Endothelial cell of umbilical vein (primary cell): ENCODE results near the gene FBXL13. TPM values are rescaled to one million over a fixed set of nuclear protein-coding genes. Genes with fewer than 3 reads are reported as not detected.

Experiments
- BruUV-seq: library from RNA; stranded (reverse); fragments of 400-500 nt; replicated peaks from 2 replicates; lab custom pipeline; 2021; lab: Mats Ljungman, UMichigan
- CTCF ChIA-PET: fragments of 300-600, 350-600 bp; sonication (Branson Sonifier 250); formaldehyde crosslinking; loops from one replicate; lab custom pipeline; 2021; ENCODE audit warnings: antibody characterized with exemption, inconsistent platforms; lab: Charles Lee
- POLR2A ChIA-PET: fragments of 300-600, 350-600 bp; sonication (Branson Sonifier 250); formaldehyde crosslinking; loops from one replicate; lab custom pipeline; 2021; ENCODE audit warnings: antibody characterized with exemption, inconsistent platforms; lab: Charles Lee
- DNase-seq: peaks from one replicate; pipeline ENCODE4 v3.0.0-alpha.2; 2011; ENCODE audit warnings: low read depth, low spot score
- FAIRE-seq: peaks from 2 replicates; lab custom pipeline; 2011; peaks lifted over from hg19 to GRCh38; lab: Jason Lieb, UNC
- H2AFZ ChIP-seq: 2 replicates; pipeline ENCODE4 v1.6.0; 2012; ENCODE audit warnings: low read depth, low read length, control low read depth, inconsistent platforms
- H3K27ac ChIP-seq: 2 replicates; pipeline ENCODE4 v1.5.1; 2011; ENCODE audit warnings: low read depth, mild to moderate bottlenecking, control low read depth, low read length, moderate library complexity; ENCODE audit not compliant: insufficient read depth
- H3K27me3 ChIP-seq, 2 experiments: 2 replicates each; pipeline versions ENCODE4 v1.6.0 to v1.6.1; 2011; ENCODE audit warnings: low read length in 2 of 2, mixed read lengths in 1 of 2; ENCODE audit not compliant: control insufficient read depth in 2 of 2, insufficient read depth in 2 of 2
- H3K36me3 ChIP-seq, 2 experiments: 2 replicates in 1 of 2; 3 replicates in 1 of 2; pipeline ENCODE4 v1.5.1; 2011; ENCODE audit warnings: low read length in 2 of 2, mild to moderate bottlenecking in 1 of 2, moderate library complexity in 1 of 2; ENCODE audit not compliant: control insufficient read depth in 2 of 2, insufficient read depth in 2 of 2; ENCODE audit errors: extremely low read depth in 1 of 2
- H3K4me1 ChIP-seq: 3 replicates; pipeline ENCODE4 v1.5.1; 2011; ENCODE audit warnings: mild to moderate bottlenecking, low read length; ENCODE audit not compliant: control insufficient read depth, insufficient read depth; ENCODE audit errors: extremely low read depth
- H3K4me2 ChIP-seq: 2 replicates; pipeline ENCODE4 v1.6.1; 2011; ENCODE audit warnings: low read length, control low read depth, mixed read lengths; ENCODE audit not compliant: insufficient read depth
- H3K4me3 ChIP-seq, 3 experiments: fragments of 200-600 bp in 1 of 3; sonication (generic), shearing (Covaris generic) in 1 of 3; replicated peaks in 1 of 3; 2 replicates each; pipeline ENCODE4 v1.5.1; 2011 to 2016; ENCODE audit warnings: control low read depth in 3 of 3, low read length in 3 of 3, mild to moderate bottlenecking in 2 of 3, inconsistent platforms in 1 of 3, low read depth in 1 of 3, moderate library complexity in 1 of 3; ENCODE audit not compliant: insufficient read depth in 1 of 3
- H3K79me2 ChIP-seq: 2 replicates; pipeline ENCODE4 v1.6.0; 2012; ENCODE audit warnings: low read length, inconsistent platforms; ENCODE audit not compliant: control insufficient read depth, insufficient read depth
- H3K9ac ChIP-seq: replicated peaks from 2 replicates; pipeline ENCODE3; 2011; ENCODE audit warnings: low read length, control low read depth; ENCODE audit not compliant: insufficient read depth; ENCODE audit errors: extremely low read depth
- H3K9me1 ChIP-seq: replicated peaks from 3 replicates; pipeline ENCODE4 v1.6.0; 2011; ENCODE audit warnings: mild to moderate bottlenecking, low read length; ENCODE audit not compliant: control insufficient read depth, insufficient read depth; ENCODE audit errors: extremely low read depth
- H3K9me3 ChIP-seq: replicated peaks from 2 replicates; pipeline ENCODE4 v1.5.1; 2012; ENCODE audit warnings: low read length, inconsistent platforms; ENCODE audit not compliant: control insufficient read depth, insufficient read depth
- H4K20me1 ChIP-seq: replicated peaks from 2 replicates; pipeline ENCODE3; 2011; ENCODE audit warnings: mild to moderate bottlenecking, low read length; ENCODE audit not compliant: control insufficient read depth, insufficient read depth; ENCODE audit errors: extremely low read depth
- EZH2 ChIP-seq: IDR thresholded peaks from 2 replicates; pipeline ENCODE4 v1.6.1; 2012; ENCODE audit warnings: borderline replicate concordance, low read depth, mild to moderate bottlenecking, moderate library complexity, low read length, inconsistent platforms; ENCODE audit not compliant: severe bottlenecking
- FOS ChIP-seq: IDR thresholded peaks from 2 replicates; pipeline ENCODE4 v1.6.1; 2011; ENCODE audit warnings: mild to moderate bottlenecking, low read length, moderate library complexity, borderline replicate concordance; ENCODE audit not compliant: insufficient read depth
- GATA2 ChIP-seq: IDR thresholded peaks from 2 replicates; pipeline ENCODE4 v1.7.0; 2011; ENCODE audit warnings: low read depth, mild to moderate bottlenecking, moderate library complexity, mixed read lengths, low read length; ENCODE audit not compliant: insufficient read length, insufficient read depth
- JUN ChIP-seq: IDR thresholded peaks from 2 replicates; pipeline ENCODE4 v1.6.1; 2011; ENCODE audit warnings: borderline replicate concordance, low read depth; ENCODE audit not compliant: insufficient read length, insufficient read depth
- dilution Hi-C: fragments of 300-500 bp; cut with MboI; formaldehyde crosslinking; loops from one replicate; pipeline ENCODE4 v1.15.0; 2019; ENCODE audit warnings: low sequenced_read_pairs; ENCODE audit not compliant: extremely low pct_ligation_motif_present
- intact Hi-C: fragments of 100-400 bp; cut with micrococcal nuclease; formaldehyde crosslinking; loops from one replicate; pipeline ENCODE4 v1.10.0; 2022
- polyA plus RNA-seq, 4 experiments: library from polyadenylated mRNA; depleted of rRNA in 3 of 4; stranded (reverse) in 3 of 4; unstranded in 1 of 4; fragments of >200 nt; gene quantifications; 2 replicates each; pipeline versions ENCODE4 v1.2.1 to v1.2.3, GENCODE V29; 2011 to 2012; ENCODE audit warnings: missing spikeins in 1 of 4
- total RNA-seq: library from RNA; stranded (reverse); gene quantifications from 2 replicates; pipeline ENCODE4 v1.2.3, GENCODE V29; 2021
- TF ChIP-seq, protein P1 (sequence below): IDR thresholded peaks from 2 replicates; pipeline ENCODE4 v1.6.1; 2011; ENCODE audit not compliant: insufficient read depth, insufficient read length
- TF ChIP-seq, protein P2 (sequence below), 2 donors: IDR thresholded peaks; 1 replicate in 1 of 2; 2 replicates in 1 of 2; pipeline ENCODE4 v1.5.1; 2011; ENCODE audit warnings: low read length in 2 of 2, mild to moderate bottlenecking in 2 of 2, moderate library complexity in 2 of 2, control low read depth in 1 of 2, inconsistent platforms in 1 of 2, low read depth in 1 of 2; ENCODE audit not compliant: insufficient read depth in 1 of 2; ENCODE audit errors: extremely low read depth in 1 of 2

The FBXL13 gene
- total and polyA plus RNA-seq, 2 donors (not counting 3 experiments of a cell fraction or from before 2014, with no cell fraction given): 3.9 to 4.6 TPM

DNA sequence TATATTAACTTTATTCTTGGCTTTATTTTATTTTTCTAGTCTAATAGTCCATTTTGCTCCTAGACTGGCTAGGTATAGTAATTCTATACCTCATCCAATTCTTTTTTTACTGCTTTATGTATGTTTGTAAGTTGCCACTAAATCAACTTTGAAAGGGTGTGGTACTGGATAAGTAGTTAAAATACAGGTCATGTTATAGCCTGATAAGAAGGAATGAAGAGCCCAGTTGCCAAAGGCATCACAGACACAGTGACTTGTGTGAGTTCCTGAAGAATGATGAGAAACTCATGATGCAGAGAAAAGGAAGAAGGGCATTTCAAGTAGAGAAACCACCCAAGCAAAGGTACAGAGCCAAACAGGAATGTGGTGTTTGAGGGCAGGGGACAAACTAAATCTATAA, 47.0 kb upstream of the FBXL13 start:
- CTCF ChIA-PET: interaction anchor here (1.2 kb wide), 1 partner anchor 19 kb away, joined by 3 read pairs; no protein-coding TSS in a partner anchor
- no peak for FAIRE-seq

More for the DNA sequence above, 47.0 kb upstream of the FBXL13 start:
- no peaks in the 10 kb centered on the region for H3K4me1 ChIP-seq
- no peaks in the 10 kb centered on the region for H3K27me3 ChIP-seq
- no peak overlapping the region for H3K4me2 ChIP-seq
- H3K4me3 ChIP-seq: no peak overlapping the region
- H3K27ac ChIP-seq: no peak overlapping the region
- no peak overlapping the region for H2AFZ ChIP-seq
- POLR2A ChIA-PET: no interaction called here
- no peak for TF ChIP-seq JUN
- TF ChIP-seq, protein P1, sequence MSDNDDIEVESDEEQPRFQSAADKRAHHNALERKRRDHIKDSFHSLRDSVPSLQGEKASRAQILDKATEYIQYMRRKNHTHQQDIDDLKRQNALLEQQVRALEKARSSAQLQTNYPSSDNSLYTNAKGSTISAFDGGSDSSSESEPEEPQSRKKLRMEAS: no peak
- TF ChIP-seq, protein P2, sequence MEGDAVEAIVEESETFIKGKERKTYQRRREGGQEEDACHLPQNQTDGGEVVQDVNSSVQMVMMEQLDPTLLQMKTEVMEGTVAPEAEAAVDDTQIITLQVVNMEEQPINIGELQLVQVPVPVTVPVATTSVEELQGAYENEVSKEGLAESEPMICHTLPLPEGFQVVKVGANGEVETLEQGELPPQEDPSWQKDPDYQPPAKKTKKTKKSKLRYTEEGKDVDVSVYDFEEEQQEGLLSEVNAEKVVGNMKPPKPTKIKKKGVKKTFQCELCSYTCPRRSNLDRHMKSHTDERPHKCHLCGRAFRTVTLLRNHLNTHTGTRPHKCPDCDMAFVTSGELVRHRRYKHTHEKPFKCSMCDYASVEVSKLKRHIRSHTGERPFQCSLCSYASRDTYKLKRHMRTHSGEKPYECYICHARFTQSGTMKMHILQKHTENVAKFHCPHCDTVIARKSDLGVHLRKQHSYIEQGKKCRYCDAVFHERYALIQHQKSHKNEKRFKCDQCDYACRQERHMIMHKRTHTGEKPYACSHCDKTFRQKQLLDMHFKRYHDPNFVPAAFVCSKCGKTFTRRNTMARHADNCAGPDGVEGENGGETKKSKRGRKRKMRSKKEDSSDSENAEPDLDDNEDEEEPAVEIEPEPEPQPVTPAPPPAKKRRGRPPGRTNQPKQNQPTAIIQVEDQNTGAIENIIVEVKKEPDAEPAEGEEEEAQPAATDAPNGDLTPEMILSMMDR (IDR thresholded peaks at IDR 0.05; ENCODE audit: extremely low read depth in 1 of 2, insufficient read depth in 1 of 2, low read depth in 1 of 2, low read length in 2 of 2): no peak
- TF ChIP-seq EZH2: no peak
- TF ChIP-seq FOS: no peak
- TF ChIP-seq GATA2: no peak
- intact Hi-C loops (no loop called here), dilution Hi-C loops (no loop called here)
- DNase-seq: no peak
- H3K79me2 ChIP-seq: no peaks in the 10 kb centered on the region
- H3K9me3 ChIP-seq: no peaks in the 10 kb centered on the region
- peaks cover 0 to 5% of the 10 kb centered on the region in 2 experiments for H3K36me3 ChIP-seq
- BruUV-seq: no TSS peak
- no peaks in the 10 kb centered on the region for H3K9me1 ChIP-seq
- H3K9ac ChIP-seq: no peak overlapping the region
- no peaks in the 10 kb centered on the region for H4K20me1 ChIP-seq
